Testis (tissue), 2 donors: ENCODE results near the gene CSF1.

Experiments
- CTCF ChIP-seq, 3 experiments: fragments of 450-650 bp in 2 of 3; fragments of 200-600 bp in 1 of 3; sonication (generic) in 1 of 3; IDR thresholded peaks; one replicate each; pipeline ENCODE4 v1.5.1; 2016 to 2019; ENCODE audit warnings: antibody characterized with exemption in 3 of 3, mild to moderate bottlenecking in 2 of 3, moderate library complexity in 1 of 3
- POLR2A ChIP-seq: fragments of 450-650 bp; IDR thresholded peaks from one replicate; pipeline ENCODE4 v1.6.1; 2017; ENCODE audit warnings: antibody characterized with exemption, mild to moderate bottlenecking, moderate library complexity

GRCh38 chr1:109979489-109980091, 68.9 kb downstream of the CSF1 start:
- no peak for TF ChIP-seq CTCF (IDR thresholded peaks at IDR 0.05)
- no peak for TF ChIP-seq POLR2A
